A673 (cell line): ENCODE data around the gene GAMT. TPM values are rescaled to one million over a fixed set of nuclear protein-coding genes. Genes with fewer than 3 reads are reported as not detected.

Experiments used
- BruUV-seq: library from RNA; stranded (reverse); fragments of 400-500 nt; replicated peaks from 2 replicates; lab custom pipeline; 2021; lab: Mats Ljungman, UMichigan
- CTCF ChIA-PET: fragments of 300-600 bp; sonication (Branson Sonifier 250); formaldehyde crosslinking; loops from one replicate; lab custom pipeline; 2022; ENCODE audit warnings: antibody characterized with exemption; lab: Charles Lee
- POLR2A ChIA-PET: fragments of 300-600 bp; sonication (Branson Sonifier 250); formaldehyde crosslinking; loops from one replicate; lab custom pipeline; 2022; ENCODE audit warnings: antibody characterized with exemption; ENCODE audit not compliant: low non-redundant PET; lab: Charles Lee
- DNase-seq: peaks from one replicate; pipeline ENCODE4 v3.0.0-alpha.2; 2015; ENCODE audit warnings: low spot score
- H3K27ac ChIP-seq: fragments of 200-600 bp; sonication (generic); 2 replicates; pipeline ENCODE4 v1.5.1; 2016; ENCODE audit warnings: mixed run types, low read depth, mild to moderate bottlenecking, mixed read lengths, antibody characterized with exemption, low read length; ENCODE audit not compliant: poor library complexity, severe bottlenecking
- H3K27me3 ChIP-seq: fragments of 200-600 bp; sonication (generic); replicated peaks from 2 replicates; pipeline ENCODE4 v1.6.1; 2017; ENCODE audit warnings: mixed run types, low read depth, mild to moderate bottlenecking, mixed read lengths, antibody characterized with exemption, low read length; ENCODE audit not compliant: insufficient read depth, poor library complexity
- H3K36me3 ChIP-seq: fragments of 200-600 bp; sonication (generic); 2 replicates; pipeline ENCODE4 v1.6.1; 2016; ENCODE audit warnings: mixed run types, mild to moderate bottlenecking, mixed read lengths, antibody characterized with exemption, low read length; ENCODE audit not compliant: insufficient read depth, poor library complexity, severe bottlenecking
- H3K4me1 ChIP-seq: fragments of 200-600 bp; sonication (generic); 2 replicates; pipeline ENCODE4 v1.6.1; 2017; ENCODE audit warnings: mixed run types, mild to moderate bottlenecking, mixed read lengths, antibody characterized with exemption, low read length; ENCODE audit not compliant: insufficient read depth, poor library complexity, severe bottlenecking
- H3K4me3 ChIP-seq: fragments of 200-600 bp; sonication (generic); 2 replicates; pipeline ENCODE4 v1.5.1; 2016; ENCODE audit warnings: low read depth, mixed run types, mild to moderate bottlenecking, mixed read lengths, low read length; ENCODE audit not compliant: poor library complexity, severe bottlenecking
- H3K9me3 ChIP-seq: fragments of 200-600 bp; sonication (generic); 2 replicates; pipeline ENCODE4 v1.6.1; 2016; ENCODE audit warnings: mixed run types, low read depth, mild to moderate bottlenecking, mixed read lengths, antibody characterized with exemption, low read length; ENCODE audit not compliant: poor library complexity, severe bottlenecking
- CTCF ChIP-seq: fragments of 300-800, 200-600 bp; sonication (generic); conservative IDR thresholded peaks from 2 replicates; pipeline ENCODE4 v1.5.1; 2017; ENCODE audit warnings: low read depth, mild to moderate bottlenecking, antibody characterized with exemption, low read length, moderate library complexity, mixed read lengths
- EZH2 ChIP-seq: fragments of 200-600 bp; sonication (generic); IDR thresholded peaks from 2 replicates; pipeline ENCODE4 v1.6.1; 2017; ENCODE audit warnings: borderline replicate concordance, low read depth, mild to moderate bottlenecking, mixed read lengths, antibody characterized with exemption, low read length; ENCODE audit not compliant: poor library complexity, severe bottlenecking
- intact Hi-C: fragments of 100-400 bp; cut with micrococcal nuclease; formaldehyde crosslinking; loops from one replicate; pipeline ENCODE4 v1.10.0; 2022; ENCODE audit not compliant: unreplicated experiment
- total RNA-seq: library from RNA; stranded (reverse); gene quantifications from 2 replicates; pipeline ENCODE4 v1.2.3, GENCODE V29; 2021

The GAMT gene
- total RNA-seq, 1 experiment from 2014 or later = 18.8 TPM

- peaks cover 17% of the 10 kb centered on the region for H3K36me3 ChIP-seq
- ChIA-PET CTCF (no interaction called here), POLR2A (no interaction called here)
- no peak for TF ChIP-seq CTCF
- no peak for TF ChIP-seq EZH2
- H3K27ac ChIP-seq = no peak overlapping the region
- intact Hi-C loops = no loop called here
- BruUV-seq = no TSS peak
- DNase-seq = no peak
- H3K27me3 ChIP-seq = no peaks in the 10 kb centered on the region
- H3K9me3 ChIP-seq = no peaks in the 10 kb centered on the region
- H3K4me3 ChIP-seq = no peak overlapping the region
- peaks cover 15% of the 10 kb centered on the region for H3K4me1 ChIP-seq
Measured at GRCh38 chr19:1390890-1391423, 10.4 kb downstream of the GAMT start.

GRCh38 chr19:1389033-1389940, 12.1 kb downstream of the GAMT start:
- Histone ChIP-seq H3K27me3 (no peaks in the 10 kb centered on the region), H3K27ac (no peak overlapping the region), H3K4me1 (no peaks in the 10 kb centered on the region), H3K9me3 (no peaks in the 10 kb centered on the region), H3K4me3 (no peak overlapping the region), H3K36me3 (peaks cover 17% of the 10 kb centered on the region)
- CTCF ChIA-PET = no interaction called here
- intact Hi-C loops = no loop called here
- POLR2A ChIA-PET = no interaction called here
- TF ChIP-seq CTCF (no peak), EZH2 (no peak)
- no peak for DNase-seq
- BruUV-seq = no TSS peak

- no peak for TF ChIP-seq CTCF
- no peak for TF ChIP-seq EZH2
- no peak overlapping the region for H3K4me3 ChIP-seq
- CTCF ChIA-PET = no interaction called here
- BruUV-seq = no TSS peak
- intact Hi-C loops = no loop called here
- POLR2A ChIA-PET = no interaction called here
- H3K9me3 ChIP-seq = no peaks in the 10 kb centered on the region
- DNase-seq = no peak
- H3K4me1 ChIP-seq = no peaks in the 10 kb centered on the region
- no peak overlapping the region for H3K27ac ChIP-seq
- peaks cover 17% of the 10 kb centered on the region for H3K36me3 ChIP-seq
- no peaks in the 10 kb centered on the region for H3K27me3 ChIP-seq
Measured at GRCh38 chr19:1388637-1389026, 12.7 kb downstream of the GAMT start.
